HepG2 (cell line): ENCODE data around the gene OR11H6.

Experiments used
- AHDC1 ChIP-seq: sonication (generic); formaldehyde crosslinking; IDR thresholded peaks from 2 replicates; pipeline ENCODE4 v1.5.1; 2020; ENCODE audit warnings: mild to moderate bottlenecking, missing genetic modification reagents, borderline replicate concordance
- CREM ChIP-seq, 2 experiments: sonication (generic) in 1 of 2; formaldehyde crosslinking in 1 of 2; IDR thresholded peaks; 2 replicates each; pipeline versions ENCODE4 v1.4.0 to v1.6.1; 2016 to 2020; ENCODE audit warnings: antibody characterized with exemption in 1 of 2, mild to moderate bottlenecking in 1 of 2, missing genetic modification reagents in 1 of 2
- CTCF ChIP-seq: sonication (generic); formaldehyde crosslinking; IDR thresholded peaks from 2 replicates; pipeline ENCODE4 v1.5.0; 2020; ENCODE audit warnings: mild to moderate bottlenecking, missing genetic modification reagents, moderate library complexity
- ISX ChIP-seq: sonication (generic); formaldehyde crosslinking; conservative IDR thresholded peaks from 2 replicates; pipeline ENCODE4 v1.5.0; 2020; ENCODE audit warnings: missing genetic modification reagents
- MYC ChIP-seq: sonication (generic); formaldehyde crosslinking; IDR thresholded peaks from 2 replicates; pipeline ENCODE4 v1.9.0; 2021; ENCODE audit warnings: missing genetic modification reagents, borderline replicate concordance
- NR1H2 ChIP-seq: sonication (generic); formaldehyde crosslinking; IDR thresholded peaks from 2 replicates; pipeline ENCODE4 v1.8.1; 2022; ENCODE audit warnings: low read depth, missing genetic modification reagents, borderline replicate concordance
- POLR2A ChIP-seq, 2 experiments: IDR thresholded peaks; 2 replicates each; pipeline ENCODE4 v1.6.1; 2011; ENCODE audit warnings: low read depth in 2 of 2, low read length in 2 of 2, mild to moderate bottlenecking in 1 of 2, moderate library complexity in 1 of 2; ENCODE audit not compliant: insufficient read depth in 1 of 2
- POLR2AphosphoS5 ChIP-seq: IDR thresholded peaks from 2 replicates; pipeline ENCODE4 v1.6.1; 2012; ENCODE audit warnings: low read depth, low read length
- TOPORS ChIP-seq: sonication (generic); formaldehyde crosslinking; IDR thresholded peaks from 2 replicates; pipeline ENCODE4 v1.8.0; 2023; ENCODE audit warnings: mild to moderate bottlenecking, missing genetic modification reagents
- ZNF256 ChIP-seq: sonication (generic); formaldehyde crosslinking; conservative IDR thresholded peaks from 2 replicates; pipeline ENCODE4 v1.4.0; 2020; ENCODE audit warnings: missing genetic modification reagents
- ZNF687 ChIP-seq: sonication (generic); formaldehyde crosslinking; IDR thresholded peaks from 2 replicates; pipeline ENCODE4 v1.5.1; 2020; ENCODE audit warnings: mild to moderate bottlenecking, missing genetic modification reagents, moderate library complexity
- ZNF777 ChIP-seq: sonication (generic); formaldehyde crosslinking; IDR thresholded peaks from 2 replicates; pipeline ENCODE4 v1.4.0; 2020; ENCODE audit warnings: missing genetic modification reagents
- ZNF782 ChIP-seq: sonication (generic); formaldehyde crosslinking; IDR thresholded peaks from 2 replicates; pipeline ENCODE4 v1.4.0; 2020; ENCODE audit warnings: missing genetic modification reagents, mild to moderate bottlenecking, borderline replicate concordance

GRCh38 chr14:20247646-20248246, 24.2 kb downstream of the OR11H6 start:
- TF ChIP-seq POLR2A (IDR thresholded peaks at IDR 0.05; ENCODE audit: insufficient read depth in 1 of 2, low read depth in 2 of 2, low read length in 2 of 2) (no peak), CREM (IDR thresholded peaks at IDR 0.05) (no peak), CREM (CRISPR knock-in tag; IDR thresholded peaks at IDR 0.05) (no peak), TOPORS (CRISPR knock-in tag) (no peak), AHDC1 (CRISPR knock-in tag) (no peak), CTCF (CRISPR knock-in tag) (peak; percentile 72), ISX (no peak), MYC (CRISPR knock-in tag) (no peak), ZNF687 (CRISPR knock-in tag) (no peak), ZNF777 (no peak), ZNF782 (CRISPR knock-in tag) (no peak), NR1H2 (CRISPR knock-in tag) (no peak), POLR2AphosphoS5 (no peak), ZNF256 (CRISPR knock-in tag) (no peak)
